Measurements from ENCODE around the gene DEFB125.
"Not testable (repeated sequence)": the region's sequence is repeated elsewhere in the genome, so short reads cannot be mapped to it uniquely, and the experiment has no call there.

Gene DEFB125

GRCh38 chr20:87401-87800 is at the start of gene DEFB125:
DEFB125 (plus strand) TSS chr20:87672; CDS start chr20:87710, 38 bp downstream.
- no peak for DNase-seq

DNA sequence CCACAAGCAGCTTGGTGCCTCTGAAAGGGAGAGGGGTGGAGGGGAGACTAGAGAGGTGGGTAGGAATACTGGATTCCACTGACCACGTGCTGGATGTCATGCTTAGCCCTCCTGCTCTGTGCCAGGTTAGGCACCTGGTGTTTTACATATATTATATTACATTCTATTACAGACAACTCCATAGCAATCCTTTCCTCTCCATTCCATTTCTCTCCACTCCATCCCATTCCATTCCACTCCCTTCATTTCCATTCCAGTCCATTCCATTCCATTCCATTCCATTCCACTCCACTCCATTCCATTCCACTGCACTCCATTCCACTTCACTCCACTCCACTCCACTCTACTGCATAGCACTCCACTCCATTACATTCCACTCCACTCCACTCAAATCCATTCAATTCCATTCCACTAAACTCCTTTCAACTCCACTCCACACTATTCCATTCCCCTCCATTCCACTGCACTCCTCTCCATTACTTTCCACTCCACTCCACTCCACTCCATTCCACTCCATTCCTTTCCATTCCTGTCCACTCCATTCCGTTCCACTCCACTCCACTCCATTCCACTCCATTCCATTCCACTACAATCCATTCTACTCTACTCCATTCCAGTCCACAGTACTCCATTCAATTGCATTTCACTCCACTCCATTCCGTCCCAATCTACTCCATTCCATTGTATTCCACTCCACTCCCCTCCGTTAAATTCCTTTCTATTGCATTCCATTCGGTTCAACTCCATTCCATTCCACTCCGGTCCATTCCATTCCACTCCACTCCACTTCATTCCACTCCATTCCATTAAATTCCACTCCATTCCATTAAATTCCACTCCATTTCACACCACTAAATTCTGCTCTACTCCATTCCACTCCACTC is 27.2 kb upstream of the DEFB125 start:
- no peak for DNase-seq

GRCh38 chr20:61230-61629 is 26.2 kb upstream of the DEFB125 start:
- DNase-seq, result no peak

DNA sequence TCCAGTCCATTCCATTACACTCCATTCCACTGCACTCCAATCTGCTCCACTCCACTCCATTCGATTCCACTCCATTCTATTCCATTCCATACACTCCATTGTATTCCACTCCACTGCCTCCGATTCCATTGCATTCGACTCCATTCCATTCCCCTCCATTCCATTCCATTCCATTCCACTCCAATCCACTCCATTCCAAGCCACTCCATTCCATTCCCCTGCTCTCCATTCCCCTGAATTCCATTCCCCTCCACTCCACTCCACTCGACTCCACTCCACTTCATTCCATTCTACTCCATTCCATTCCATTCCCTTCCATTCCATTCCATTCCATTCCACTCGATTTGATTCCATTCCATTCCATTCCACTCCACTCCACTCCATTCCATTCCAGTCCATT is 25.7 kb upstream of the DEFB125 start:
- no peak for DNase-seq

GRCh38 chr20:62487-62886 is 25.0 kb upstream of the DEFB125 start:
- DNase-seq, result no peak

DNA sequence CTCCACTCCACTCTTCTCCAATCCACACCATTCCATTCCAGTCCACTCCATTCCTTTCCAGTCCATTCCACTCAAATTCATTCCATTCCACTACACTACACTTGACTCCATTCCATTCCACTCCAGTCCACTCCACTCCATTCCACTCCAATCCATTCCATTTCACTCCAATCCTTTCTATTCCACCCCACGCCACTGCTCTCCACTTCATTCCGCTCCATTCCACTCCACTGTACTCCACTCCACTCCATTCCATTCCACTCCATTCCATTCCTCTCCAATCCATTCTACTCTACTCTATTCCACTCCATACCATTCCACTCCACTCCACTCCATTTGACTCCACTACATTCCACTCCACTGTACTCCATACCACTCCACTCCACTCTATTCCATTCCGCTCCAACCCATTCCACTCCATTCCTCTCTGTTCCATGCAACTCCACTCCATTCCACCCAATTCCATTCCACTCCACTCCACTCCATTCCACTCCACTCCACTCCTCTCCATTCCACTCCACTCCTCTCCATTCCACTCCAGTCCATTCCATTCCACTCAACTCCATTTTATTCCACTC is 23.4 kb upstream of the DEFB125 start:
- DNase-seq, result no peak

- no peak for DNase-seq
Observed at GRCh38 chr20:64766-65322, 22.6 kb upstream of the DEFB125 start.

GRCh38 chr20:77231-77630 is 10.2 kb upstream of the DEFB125 start:
- DNase-seq, result no peak

- DNase-seq, result no peak
Observed at GRCh38 chr20:78338-78737, 9.1 kb upstream of the DEFB125 start.

DNA sequence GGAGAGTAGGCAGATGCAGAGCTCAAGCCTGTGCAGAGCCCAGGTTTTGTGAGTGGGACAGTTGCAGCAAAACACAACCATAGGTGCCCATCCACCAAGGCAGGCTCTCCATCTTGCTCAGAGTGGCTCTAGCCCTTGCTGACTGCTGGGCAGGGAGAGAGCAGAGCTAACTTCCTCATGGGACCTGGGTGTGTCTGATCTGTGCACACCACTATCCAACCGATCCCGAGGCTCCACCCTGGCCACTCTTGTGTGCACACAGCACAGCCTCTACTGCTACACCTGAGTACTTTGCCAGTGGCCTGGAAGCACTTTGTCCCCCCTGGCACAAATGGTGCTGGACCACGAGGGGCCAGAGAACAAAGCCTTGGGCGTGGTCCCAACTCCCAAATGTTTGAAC is 7.9 kb upstream of the DEFB125 start:
- no peak for DNase-seq

GRCh38 chr20:90651-91050 is 3.2 kb downstream of the DEFB125 start:
- no peak for DNase-seq

DNA sequence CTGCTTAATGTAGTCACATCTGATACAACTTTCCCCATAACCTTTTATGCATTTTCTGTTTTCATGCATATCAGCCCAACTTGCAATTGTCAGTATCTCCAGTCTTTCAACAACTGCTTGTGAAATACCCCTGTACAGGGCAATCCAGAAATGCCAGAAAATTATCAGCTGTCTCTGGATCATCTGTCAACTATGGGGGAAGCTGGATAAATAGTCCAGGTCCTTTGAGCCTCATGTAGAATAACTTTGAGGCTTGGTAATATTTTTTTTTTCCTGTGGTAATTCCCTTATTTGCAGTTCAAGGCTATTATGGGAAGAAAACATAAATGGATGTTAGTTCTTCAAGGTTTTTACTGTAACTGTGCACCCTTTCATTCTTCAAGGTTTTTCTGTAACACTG is 6.2 kb downstream of the DEFB125 start:
- DNase-seq, result no peak

DNA sequence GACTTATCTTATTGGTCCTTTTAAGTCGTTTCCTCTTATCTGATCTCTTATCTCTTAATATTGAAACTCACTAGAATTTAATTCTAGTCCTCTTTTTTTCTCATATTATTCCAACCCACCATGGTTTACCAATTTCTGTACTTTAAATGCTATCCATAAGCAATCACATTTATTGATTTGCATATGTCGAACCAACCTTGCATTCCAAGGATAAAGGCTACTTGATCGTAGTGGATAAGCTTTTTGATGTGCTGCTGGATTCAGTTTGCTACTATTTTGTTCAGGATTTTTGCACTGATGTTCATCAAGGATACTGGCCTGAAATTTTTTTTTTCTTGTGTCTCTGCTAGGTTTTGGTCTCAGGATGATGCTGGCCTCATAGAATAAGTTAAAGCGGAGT is 7.7 kb downstream of the DEFB125 start:
- DNase-seq, result no peak

- not testable (repeated sequence) for DNase-seq
Observed at GRCh38 chr20:97691-98090, 10.2 kb downstream of the DEFB125 start.

DNA sequence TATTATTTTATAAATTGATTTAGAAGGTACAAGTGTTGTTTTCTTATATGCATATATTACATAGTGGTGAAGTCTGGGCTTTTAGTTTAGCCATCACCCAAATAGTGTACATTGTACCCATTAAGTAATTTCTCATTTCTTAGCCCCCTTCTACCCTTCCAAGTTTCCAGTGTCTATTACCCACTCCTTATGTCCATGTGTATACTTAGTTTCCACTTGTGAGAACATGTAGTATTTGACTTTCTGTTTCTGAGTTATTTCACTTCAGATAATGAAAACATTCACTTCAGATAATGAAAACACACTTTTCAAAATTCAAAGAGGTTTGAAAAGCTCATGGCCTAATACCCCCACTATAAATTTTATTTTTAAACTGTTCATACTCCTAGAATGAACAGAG is 14.5 kb downstream of the DEFB125 start:
- DNase-seq, result no peak

DNA sequence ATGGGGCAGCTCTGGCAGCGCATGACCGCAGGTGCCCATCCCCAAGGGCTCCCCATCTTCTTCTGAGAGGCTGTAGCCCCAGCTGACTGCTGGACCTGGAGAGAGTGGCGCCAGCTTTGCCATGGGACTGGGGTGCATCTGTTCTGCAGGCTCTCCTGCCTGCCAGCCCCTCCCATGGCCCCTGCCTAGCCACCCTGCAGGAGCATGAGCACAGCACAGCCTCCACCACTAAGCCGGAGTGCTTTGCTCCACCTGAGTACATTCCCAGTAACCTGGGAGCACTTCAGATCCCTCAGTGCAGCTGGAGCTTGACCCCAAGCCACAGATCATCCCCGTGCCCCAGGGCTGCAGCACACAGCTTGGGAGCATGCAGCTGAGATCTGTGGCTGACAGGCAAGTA is 16.0 kb downstream of the DEFB125 start:
- no peak for DNase-seq

DNA sequence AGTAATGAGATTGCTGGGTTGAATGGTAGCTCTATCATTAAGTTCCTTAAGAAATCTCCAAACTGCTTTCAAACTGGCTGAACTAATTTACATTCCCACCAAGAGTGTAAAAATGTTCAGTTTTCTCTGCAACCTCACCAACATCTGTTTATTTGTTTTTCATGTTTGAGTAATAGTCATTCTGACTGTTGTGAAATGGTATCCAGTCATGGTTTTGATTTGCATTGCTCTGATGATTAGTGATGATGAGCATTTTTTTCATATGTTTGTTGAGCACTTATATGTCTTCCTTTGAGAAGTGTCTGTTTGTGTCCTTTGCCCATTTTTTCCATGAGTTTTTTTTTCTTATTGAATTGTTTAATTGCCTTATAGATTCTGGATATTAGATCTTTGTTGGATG is 24.9 kb downstream of the DEFB125 start:
- no peak for DNase-seq

DNA sequence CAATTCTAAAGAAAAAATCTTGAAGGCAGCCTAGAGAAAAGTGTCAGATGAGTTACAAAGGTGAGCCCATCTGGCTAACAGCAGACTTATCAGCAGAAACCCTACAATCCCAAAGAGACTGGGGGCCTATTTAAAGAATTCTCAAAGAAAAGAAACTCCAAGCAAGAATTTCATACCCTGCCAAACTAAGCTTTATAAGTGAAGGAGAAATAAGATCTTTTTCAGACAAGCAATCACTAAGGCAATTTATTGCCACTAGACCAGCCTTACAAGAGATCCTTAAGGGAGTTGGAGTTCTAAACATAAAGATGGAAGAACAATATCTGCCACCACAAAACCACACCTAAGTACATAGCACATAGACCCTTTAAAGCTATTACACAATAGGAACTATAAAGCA is 30.0 kb downstream of the DEFB125 start:
- DNase-seq, result no peak

DNA sequence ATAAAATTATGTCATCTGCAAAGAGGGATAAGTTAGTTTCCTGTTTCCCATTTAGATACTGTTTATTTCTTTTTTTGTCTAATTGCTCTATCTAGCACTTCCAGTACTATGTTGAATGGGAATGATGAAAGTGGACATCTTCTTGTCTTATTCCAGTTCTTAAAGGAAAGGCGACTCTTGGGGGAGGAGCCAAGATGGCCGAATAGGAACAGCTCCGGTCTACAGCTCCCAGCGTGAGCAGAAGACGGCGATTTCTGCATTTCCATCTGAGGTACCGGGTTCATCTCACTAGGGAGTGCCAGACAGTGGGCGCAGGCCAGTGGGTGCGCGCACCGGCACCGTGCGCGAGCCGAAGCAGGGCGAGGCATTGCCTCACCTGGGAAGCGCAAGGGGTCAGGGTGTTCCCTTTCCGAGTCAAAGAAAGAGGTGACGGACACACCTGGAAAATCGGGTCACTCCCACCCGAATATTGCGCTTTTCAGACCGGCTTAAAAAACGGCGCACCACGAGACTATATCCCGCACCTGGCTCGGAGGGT is 42.4 kb downstream of the DEFB125 start:
- DNase-seq, result not testable (repeated sequence)

- DNase-seq, result no peak
Observed at GRCh38 chr20:137668-138490, 50.4 kb downstream of the DEFB125 start.

DNA sequence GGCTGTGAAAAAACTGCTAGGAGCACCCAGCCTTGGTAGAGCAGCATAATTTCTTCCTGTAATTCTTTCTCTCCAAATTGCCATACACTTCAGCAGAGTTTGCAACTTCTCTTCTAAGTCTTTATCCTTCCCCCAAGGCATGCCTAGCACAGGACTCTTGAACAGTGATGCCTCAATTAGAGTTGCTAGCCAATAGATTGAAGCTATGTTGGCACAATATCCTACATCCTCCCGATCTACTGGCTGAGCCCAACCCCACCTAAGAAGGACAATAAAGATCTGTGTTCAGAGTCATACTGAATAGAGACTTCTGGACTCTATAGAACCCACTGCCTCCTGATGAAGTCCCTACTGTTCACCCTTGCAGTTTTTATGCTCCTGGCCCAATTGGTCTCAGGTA is 54.8 kb downstream of the DEFB125 start, which contains the start of gene DEFB126:
Gene DEFB126 (plus strand): TSS at position 301 of the 400 bp plus-strand sequence. CDS start 39 bp downstream, at position 340.
- no peak for DNase-seq

DNA sequence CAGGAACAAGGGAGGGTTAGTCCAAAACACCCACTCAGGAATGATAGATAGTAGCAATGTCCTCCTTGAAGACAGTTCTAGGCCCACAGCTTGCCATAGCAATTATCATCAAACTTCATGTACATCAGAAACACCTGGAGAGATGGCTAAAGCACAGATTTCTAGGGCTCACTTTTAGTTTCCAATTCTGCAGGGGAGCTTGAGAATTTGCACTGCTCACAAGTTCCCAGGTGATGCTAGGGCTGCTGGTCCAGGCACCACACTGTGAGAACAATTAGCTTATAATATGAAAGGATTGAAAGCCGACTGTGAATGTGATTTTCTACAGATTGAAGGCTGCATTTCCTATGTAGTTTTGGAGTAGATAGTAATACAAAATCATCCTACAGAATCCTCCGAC is 58.4 kb downstream of the DEFB125 start:
- no peak for DNase-seq
